GM21717 (cell line): Measurements from ENCODE around the gene ACTRT2.

Experiments
- ATAC-seq: cut with Tn5 transposase; IDR thresholded peaks from one replicate; pipeline ENCODE4 v1.9.1; 2021; ENCODE audit warnings: mild to moderate bottlenecking, moderate library complexity; ENCODE audit not compliant: unreplicated experiment

ACTRT2 gene

DNA sequence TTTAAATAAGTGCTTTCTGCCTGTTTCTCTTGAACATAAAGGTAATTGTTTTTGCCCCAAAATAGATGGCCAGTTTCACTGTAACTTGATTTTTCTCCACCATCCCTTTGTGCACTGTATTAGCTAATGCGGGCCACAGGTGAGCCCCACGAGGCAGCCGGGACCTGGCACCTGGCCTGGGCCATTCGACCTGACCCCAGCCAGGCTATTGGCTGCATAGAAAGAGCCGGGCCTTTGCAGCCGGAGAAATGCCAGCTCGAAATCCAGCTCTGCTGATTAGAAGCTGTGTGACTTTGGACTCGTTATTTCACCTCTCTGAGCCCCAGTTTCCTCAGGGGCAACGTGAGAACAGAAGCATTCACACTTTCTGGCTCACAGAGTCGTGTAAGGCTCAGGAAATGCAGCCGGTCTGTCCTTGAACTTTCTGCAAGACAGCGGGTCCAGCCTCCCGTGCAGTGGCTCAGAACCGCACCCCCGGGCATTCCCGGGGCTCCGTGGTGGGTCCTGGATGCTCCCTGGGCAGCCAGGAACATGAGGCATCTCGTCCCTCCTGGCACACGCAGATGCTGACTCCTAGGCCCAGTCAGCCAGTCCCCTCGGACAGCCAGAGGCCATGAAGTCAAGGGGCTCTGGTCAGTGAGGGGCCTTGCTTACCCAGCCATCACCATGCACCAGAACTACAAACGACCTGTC, 37.4 kb upstream of the ACTRT2 start:
- no peak for ATAC-seq

DNA sequence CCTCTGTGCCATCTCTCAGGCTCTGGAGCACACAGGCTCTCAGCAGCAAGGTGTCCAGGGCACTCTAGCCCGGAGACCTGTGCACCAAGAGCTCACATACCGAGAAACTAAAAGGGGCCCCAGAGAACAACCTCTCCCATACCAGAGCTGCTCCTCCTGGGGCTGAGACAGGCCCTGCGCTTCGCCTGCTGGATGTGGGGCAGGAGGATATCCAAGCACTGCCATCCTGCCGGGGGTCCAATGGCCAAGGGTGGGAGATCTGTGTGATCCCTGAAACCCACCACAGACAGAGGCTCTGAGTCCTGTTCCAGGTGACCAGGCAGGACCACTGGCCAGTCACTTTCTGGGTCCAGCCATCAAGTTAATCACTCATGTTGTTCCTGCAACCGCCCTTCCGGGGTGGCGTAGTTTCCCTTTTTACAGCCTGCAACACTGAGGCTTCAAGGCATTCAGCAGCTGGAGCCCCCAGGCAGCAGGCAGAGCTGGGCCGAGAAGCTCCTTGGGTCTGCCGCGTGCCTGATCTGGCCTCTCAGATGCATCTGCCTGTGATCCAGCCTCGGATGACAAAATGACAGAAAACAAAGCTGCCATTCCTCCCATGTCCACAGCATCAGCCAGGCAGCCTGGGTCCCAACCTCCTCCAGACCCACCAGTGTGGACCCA, 36.7 kb upstream of the ACTRT2 start:
- ATAC-seq = no peak

DNA sequence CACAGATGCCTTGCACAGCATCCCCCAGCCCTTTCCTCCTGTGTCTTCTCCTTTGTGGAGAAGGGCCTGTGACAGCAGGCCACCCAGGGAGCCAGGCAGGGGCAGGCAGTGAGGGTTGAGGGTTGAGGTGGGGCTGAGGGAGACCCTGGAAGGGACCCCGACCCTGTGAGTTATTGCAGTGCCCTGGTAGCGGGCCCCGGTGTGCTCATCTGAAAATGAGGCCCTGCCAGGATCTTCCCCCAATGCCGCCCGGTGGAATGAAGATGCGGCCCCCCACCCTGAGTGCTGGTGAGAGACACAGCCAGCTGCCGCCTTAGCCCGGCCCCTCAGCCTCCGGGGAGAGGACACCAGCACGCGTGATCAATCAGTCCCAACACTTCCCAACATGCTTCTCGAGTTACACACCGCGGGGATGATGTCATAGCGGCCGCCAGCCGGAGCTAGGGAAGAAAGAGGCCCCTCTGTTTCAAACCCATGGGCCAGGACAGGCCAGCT, 36.2 kb upstream of the ACTRT2 start:
- no peak for ATAC-seq

DNA sequence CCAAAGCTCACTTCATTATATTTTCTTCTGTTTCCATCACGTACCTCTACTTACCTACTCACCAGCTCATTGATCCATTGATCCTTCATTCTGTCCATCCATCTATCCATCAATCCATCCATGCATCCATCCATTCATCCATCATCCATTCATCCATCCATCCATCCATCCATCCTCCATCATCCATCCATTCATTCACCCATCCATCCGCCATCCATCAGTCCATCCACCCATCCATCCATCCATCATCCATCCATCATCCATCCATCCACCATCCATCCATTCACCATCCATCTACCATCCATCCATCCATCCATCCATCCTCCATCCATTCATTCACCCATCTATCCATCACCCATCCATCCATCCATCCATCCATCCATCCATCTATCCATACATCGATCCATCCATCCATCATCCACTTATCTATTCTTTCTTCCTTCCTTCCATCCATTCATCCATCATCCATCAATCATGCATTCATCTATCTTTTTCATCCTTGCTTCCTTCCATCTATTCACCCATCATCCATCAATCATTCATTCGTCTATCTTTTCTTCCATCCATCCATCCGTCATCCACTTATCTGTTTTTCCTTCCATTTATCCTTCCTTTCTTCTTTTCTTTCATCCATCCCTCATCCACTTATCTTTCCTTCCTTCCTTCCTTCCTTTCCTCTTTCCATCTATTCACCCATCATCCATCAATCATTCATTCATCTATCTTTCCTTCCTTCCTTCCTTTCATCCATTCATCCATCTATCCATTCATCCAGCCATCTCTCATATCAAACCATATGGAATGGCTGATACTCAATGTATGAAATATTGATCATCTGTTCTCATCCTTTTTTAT, 35.3 kb upstream of the ACTRT2 start:
- ATAC-seq = no peak

DNA sequence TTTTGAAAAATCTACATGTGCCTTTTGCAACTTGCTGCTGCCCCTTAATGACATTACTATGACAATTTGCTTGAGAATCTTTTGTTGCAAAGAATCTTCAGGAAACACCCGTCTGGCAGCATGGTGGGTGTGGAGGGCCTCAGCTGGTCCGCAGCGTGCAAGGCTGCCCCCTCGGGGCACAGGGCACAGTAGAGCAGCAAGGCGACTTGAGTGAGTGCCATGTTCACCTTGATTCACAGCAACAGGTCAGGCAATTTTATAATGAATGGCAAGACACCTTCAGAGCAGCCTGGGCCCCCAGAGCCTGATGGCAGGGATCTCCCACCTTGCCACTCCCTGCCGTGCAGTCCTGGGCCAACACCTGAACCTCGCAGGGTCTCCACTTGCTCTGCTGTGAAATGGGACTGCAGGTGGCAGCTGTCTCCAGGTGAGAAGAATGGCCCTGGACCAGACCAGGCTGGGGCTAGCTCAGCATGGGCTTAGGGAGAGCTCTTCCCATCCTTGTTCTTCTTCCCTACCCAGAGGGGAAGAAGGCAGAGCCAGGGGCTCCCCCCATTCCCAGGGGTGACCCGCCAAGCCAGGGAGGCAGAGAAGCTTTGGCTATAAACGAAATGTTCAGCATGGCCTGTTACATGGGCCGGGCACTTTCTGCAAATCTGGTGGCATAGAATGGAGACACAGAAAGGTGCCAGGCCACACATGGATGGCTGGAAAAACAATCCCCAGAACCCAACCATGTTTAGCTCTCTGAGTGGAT, 34.5 kb upstream of the ACTRT2 start:
- no peak for ATAC-seq

DNA sequence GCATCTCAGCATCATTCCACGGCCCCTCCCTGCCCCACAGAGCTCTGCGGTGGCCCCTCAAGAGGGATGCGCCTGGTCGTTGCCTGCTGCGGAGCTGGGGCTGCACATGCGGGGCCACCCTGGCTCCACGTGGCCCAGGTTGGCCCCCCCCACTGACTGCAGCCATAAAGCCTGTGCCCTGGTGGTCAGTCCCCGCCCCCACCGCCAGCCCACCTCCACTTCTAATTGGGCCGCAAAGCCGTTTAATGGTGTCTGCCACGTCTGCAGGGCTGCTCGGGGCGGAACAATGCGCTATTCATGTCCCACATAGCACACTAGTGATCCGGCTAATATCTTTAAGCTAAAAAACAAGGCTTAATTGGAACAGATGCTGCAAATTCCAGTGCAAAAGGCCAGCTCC, 33.5 kb upstream of the ACTRT2 start:
- no peak for ATAC-seq

DNA sequence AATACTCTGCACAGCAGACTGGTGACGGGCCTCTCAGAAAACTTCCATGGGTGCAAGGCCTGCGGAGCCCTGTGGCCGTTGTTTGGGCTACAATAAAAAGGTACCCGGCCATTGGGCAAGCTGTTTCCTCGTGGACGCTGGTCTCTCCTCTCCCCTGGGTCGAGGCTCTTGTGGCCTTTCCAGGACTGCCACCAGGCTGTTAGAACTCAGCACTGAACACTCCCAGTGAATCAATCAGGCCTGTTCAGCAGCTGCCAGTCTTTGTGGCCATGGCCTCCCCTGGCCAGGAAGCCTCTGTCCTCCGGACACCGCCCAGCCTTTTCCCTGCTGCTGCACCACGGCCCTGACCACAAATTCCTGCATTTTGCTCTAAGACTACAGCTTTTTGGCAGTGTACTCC, 33.0 kb upstream of the ACTRT2 start:
- ATAC-seq = no peak

DNA sequence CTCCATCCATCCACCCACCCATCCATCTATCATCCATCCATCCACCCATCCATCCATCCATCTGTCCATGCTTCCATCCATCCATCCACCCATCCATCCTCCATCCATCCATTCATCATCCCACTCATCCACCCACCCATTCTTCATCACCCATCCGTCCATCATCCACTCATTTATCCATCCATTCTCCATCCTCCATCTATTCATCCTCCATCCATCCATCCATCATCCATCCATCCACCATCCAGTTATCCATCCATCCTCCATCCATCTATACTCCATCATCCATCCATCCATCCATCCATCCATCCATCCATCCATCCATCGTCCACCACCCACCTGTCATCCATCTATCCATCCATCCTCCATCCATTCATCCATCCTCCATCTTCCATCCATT, 32.1 kb upstream of the ACTRT2 start:
- no peak for ATAC-seq

DNA sequence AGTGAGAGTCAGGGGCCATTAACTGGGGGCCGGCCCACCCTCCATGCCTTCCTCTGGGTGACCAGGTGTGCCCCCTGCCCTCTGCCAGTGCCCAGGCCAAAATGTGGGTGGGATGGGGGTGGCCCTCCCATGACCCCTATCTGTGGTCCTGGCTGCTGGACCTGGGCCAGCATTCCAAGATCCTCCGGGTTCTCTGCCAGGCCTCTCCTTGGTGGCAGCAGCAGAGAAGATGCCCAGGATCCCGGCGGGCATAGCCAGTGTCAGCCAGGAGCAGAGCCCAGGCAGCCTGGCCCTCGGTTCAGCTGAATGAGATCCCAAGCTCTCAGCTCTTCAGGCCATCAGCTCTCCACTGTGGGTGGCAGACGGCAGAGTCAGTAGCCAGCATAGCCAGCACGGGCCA, 31.3 kb upstream of the ACTRT2 start:
- ATAC-seq = no peak

DNA sequence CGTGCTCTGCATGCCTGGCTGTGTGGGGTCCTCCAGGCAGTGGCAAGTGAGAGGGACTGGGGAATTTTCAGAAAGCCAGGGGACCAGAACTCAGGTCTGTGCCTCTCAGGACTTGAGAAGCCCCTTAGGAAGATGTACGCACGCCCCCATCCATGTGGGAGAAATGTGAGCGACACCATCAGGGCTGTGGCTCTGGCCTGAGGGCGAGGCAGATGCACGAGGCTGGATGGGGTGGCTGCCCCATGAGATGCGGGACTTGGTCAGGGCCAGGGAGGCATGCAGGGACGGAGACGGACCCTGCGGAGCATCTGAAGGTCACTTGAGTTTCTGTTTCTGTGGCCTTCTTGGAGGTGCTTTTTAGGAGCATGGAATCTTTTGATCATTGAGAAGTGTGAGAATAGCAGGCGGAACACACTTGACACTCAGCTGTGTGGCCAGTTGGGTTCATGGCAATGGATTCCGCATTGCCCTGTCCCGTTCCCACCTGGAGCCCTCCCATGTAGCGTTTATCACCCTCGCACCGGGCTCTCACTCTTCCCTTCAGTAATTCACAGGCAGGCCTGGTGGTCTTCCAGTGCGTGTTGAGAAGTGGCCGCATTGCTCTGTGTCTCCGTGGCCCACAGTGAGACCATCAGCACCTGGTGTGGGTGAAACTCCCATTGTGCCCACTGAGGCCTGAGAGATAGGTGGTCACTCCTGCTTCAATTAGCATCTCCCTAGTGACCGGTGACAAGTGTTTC, 30.7 kb upstream of the ACTRT2 start:
- ATAC-seq = no peak

DNA sequence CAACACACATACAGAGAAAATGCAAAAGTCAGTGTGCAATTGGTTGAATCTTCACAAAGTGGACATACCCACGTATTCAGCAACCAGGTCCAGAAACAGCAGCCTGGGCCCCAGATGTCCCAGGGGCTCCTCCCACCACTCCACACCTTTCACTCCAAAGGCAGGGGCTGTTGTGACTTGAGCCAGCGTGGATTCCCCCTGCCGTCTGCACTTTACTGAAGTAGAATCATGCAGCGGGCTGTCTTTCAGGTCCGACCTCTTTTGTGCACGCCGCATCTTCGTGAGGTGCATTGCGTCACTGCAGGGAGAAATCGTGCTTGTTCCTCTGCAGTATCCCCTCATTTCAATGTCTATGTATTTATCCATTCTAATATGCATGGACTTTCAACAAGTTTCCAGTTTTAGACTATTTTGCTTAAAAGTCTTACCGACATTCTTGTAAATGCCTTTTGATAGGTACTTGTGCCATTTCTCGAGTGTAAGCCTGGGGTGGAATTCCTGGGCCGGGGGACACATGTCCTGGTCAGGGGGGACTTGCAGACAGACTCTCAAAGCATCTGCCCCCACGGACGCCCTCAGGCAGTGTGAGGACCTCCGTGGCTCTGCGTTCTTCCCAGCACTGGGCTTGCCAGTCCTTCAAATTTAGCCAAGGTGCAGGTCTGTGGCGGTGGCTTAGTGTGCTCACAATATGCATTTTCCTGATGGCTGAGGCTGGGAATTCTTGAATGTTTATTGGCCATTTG, 29.3 kb upstream of the ACTRT2 start:
- no peak for ATAC-seq

DNA sequence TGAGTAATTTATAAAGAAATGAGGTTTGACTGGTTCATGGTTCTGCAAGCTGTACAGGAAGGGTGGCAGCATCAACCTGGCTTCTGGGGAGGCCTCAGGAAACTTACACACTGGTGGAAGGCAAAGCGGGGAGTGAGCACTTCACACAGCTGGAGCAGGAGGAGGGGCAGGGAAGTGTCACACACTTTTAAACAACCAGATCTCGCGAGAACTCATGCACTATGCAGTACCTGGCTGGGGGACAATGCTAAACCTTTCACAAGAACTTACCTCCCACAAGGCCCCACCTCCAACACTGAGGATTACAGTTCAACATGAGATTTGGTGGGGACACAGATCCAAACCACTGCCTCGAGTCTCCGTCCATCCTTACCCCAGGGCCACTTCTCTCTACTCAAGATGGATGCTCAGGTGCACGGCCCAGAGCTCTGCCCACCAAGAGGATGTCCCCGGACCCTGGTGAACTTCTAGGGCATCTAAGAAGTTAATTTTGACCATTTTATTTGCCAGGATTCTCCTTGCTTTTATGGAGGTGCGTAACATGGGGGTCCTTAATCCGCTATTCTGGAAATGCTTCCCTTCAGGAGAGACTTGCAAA, 22.7 kb upstream of the ACTRT2 start:
- no peak for ATAC-seq

DNA sequence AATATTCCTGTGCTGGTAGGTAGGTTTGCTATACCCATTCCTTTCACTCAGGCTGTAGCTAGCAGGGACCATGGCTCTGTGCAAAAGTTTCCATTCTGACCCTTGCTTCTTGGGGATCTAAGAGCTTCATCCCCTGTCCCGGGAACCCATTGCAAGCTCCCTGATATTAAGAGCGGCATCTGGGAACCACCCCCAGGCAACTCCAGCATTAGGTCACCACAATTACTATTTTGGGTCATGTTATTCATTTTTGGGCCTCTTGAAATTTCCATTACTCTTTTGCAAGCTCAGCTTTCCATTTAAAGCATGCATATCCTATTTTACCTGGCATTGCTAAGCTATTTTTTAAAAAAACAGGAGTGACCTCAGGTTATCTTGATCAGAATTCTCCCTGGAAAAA, 22.1 kb upstream of the ACTRT2 start:
- ATAC-seq = no peak

DNA sequence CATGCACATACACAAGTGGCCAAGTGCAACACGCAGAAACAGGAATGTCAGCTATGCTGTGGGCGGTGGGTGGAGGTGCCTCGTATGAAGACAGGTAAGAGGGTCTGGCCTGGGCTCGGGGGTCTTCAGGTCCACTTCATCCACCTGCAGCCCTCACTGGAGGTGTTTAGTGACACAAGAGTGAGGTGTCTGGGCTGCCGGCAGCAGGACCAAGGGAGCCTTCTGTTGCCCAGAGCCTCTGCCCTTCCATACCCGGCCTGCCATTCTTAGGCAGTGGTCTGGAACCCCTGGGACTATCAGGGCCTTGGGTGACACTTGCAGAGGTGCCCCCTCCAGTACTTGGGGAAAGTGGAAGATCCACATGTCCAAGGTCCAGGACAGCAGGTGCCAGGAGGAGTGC, 21.7 kb upstream of the ACTRT2 start:
- ATAC-seq = no peak

DNA sequence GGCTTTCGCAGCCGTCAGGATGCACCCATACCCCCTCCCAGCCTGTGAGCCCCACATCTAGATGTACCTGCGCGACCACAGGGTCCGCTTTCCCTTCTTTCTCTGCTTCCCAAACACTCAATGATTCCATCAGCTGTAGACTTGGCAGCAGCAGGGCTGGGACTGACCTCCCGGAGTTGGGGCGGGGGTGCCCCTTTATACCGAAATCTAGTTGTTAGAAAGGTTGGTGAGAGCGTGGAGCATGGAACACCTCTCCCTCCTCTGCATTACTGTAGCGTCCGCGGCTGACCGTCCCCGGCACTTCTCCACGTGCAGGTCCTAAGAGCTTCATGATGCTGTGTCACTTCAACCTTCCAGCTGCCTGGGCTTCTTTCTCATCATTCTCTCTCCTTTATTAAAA, 21.1 kb upstream of the ACTRT2 start:
- ATAC-seq = no peak

DNA sequence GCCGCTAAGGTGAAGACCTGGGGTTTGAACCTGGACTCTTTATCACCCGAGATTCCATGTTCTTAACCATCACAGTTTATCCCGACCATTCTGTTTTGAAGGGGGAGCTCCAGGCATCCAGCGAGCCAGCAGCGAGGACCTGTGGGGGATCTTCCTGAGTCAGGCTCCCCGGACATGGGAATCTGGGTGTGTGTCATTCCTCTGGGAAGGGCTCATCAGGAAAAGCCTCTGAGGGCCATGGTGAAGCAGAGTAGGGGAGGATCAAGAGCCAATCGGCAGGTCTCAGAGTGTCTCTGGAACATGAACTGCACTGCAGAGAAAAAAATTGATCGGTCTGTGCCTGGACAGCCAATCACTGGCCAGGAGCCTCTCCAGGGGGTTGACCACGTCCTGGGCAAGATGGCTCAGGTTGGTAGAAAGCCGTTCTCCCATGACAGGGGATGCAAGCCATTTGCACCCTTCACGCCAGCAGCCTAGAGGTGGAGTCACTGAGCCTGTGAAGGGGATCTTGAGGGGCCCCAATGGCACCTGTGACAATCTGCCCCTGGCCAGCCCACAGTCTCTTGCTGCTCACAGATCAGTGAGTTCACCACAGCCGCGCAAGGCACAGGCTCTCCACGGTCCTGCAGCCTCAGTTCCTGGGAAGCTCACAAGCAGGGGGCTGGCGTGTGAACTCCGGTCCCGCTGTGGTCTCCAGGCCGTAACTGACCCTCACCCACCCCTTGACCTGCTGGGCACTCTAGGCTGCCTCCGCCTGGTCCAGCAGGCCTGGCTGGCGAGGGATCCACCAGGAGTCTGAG, 20.4 kb upstream of the ACTRT2 start:
- ATAC-seq = no peak

DNA sequence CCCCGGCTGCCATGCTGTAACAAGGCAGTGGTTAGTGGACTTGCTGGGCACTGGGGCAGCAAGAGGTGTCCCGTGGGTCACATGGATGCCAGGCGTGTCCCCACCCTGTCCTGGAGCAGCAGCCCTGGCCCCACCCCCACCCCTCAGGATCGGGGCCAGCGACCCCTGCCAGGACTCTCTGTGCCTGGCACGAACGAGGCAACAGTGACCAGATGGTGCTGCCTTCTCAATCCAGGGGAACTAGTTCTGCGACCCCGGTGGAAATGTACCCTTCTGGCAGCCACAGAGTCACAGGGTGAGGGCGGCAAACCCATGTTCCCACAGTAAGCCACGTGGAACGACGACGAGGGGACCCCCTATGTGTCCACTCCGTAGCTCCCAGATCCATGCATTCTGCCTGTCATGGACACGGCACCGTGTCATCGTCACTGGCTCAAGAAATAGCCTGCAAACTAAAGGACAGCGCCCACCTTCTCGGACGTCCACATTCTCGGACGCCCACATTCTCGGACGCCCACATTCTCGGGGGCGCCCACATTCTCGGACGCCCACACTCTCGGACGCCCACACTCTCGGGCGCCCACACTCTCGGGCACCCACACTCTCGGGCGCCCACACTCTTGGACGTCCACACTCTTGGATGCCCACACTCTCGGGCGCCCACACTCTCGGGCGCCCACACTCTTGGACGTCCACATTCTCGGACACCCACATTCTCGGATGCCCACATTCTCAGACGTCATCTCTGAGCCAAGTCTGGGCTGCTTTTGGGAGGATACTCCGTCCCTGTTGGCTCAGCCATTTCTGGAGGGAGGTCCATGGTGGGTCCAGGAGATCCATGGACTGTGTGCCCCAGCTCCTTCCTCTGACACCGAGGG, 19.6 kb upstream of the ACTRT2 start:
- ATAC-seq = no peak
